Measurements from ENCODE around the gene UQCC2.

UQCC2 gene

DNA sequence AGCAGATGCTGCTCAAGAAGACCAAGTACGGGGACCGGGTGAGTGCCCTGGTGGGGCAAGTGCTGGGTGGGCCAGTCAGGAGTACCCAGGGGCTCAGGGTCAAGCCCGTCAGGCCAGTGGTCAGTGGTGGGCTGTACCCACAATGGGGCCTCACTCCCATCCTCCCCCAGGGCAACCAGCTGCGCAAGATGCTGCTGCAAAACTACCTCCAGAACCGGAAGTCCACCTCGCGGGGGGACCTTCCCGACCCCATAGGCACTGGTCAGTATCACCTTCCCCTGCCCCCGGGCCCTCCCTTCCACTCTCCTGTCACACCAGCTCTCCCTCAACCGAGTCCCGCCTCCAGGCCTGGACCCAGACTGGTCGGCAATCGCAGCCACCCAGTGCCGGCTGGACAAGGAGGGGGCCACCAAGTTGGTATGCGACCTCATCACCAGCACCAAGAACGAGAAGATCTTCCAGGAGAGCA, 27.0 kb downstream of the UQCC2 start:
- TF ChIP-seq, protein P1, sequence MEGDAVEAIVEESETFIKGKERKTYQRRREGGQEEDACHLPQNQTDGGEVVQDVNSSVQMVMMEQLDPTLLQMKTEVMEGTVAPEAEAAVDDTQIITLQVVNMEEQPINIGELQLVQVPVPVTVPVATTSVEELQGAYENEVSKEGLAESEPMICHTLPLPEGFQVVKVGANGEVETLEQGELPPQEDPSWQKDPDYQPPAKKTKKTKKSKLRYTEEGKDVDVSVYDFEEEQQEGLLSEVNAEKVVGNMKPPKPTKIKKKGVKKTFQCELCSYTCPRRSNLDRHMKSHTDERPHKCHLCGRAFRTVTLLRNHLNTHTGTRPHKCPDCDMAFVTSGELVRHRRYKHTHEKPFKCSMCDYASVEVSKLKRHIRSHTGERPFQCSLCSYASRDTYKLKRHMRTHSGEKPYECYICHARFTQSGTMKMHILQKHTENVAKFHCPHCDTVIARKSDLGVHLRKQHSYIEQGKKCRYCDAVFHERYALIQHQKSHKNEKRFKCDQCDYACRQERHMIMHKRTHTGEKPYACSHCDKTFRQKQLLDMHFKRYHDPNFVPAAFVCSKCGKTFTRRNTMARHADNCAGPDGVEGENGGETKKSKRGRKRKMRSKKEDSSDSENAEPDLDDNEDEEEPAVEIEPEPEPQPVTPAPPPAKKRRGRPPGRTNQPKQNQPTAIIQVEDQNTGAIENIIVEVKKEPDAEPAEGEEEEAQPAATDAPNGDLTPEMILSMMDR (IDR thresholded peaks at IDR 0.05; ENCODE audit: extremely low read depth, missing control alignments) = no peak
- DNase-seq (ENCODE audit: low spot score) = no peak

DNA sequence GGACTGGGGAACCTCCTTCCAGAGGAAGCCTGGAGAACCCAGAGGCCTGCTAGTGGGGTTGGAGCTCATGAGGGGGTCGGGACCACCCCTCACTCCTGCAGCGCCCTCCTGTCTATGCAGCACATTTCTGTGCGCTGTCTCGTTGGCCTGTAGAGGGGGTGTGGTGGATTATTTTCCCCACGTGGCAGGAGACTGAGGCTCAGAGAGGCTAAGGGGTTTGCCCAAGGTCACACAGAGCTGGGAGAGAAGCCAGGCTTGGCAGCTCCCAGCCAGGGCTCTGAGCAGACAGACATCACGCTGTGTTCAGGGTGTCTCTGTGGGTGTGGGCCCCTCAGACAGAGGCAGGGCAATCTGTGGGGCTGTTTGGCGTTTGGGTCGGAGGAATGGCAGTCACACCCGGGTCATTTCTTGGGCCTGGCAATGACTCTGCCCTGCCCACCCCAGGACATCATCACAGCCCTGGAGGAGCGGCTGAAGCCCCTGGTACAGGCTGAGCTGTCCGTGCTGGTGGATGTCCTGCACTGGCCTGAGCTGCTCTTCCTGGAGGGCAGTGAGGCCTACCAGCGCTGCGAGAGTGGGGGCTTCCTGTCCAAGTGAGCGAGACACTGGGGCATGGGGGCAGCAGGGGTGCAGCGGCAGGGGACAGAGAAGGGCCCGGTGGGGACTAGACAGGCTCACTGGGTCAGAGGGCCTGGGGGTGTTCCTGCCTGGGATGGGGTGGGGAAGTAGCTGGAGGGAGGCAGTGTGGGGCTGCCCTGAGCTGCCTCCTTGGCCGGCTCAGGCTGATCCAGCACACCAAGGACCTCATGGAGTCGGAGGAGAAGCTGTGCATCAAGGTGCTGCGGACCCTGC, 27.7 kb downstream of the UQCC2 start:
- no peak for DNase-seq (ENCODE audit: low spot score)
- TF ChIP-seq, protein P1 (IDR thresholded peaks at IDR 0.05; ENCODE audit: extremely low read depth, missing control alignments) = no peak

DNA sequence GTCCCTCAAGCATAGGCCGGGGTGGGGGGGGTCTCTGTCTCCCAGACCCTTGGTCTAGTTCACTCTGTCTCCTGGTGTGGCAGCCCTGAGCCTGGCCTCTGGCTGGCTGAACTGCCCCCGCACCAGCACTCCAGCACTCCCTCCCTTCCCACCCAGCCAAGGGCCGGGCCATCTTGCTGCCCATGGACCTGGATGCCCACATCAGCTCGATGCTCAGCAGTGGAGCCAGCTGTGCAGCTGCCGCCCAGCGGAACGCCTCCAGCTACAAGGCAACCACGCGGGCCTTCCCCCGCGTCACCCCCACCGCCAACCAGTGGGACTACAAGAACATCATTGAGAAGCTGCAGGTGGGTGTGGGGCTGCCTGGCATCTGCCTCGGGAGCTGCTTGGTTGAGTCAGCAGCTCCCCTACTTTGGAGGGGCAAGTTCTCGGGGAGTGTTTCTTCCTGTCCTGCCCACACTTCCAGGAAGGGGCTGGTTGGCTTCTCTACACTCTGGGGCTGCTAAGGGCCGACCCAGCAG, 28.4 kb downstream of the UQCC2 start:
- TF ChIP-seq, protein P1 (IDR thresholded peaks at IDR 0.05; ENCODE audit: extremely low read depth, missing control alignments) = no peak
- DNase-seq (ENCODE audit: low spot score) = no peak

DNA sequence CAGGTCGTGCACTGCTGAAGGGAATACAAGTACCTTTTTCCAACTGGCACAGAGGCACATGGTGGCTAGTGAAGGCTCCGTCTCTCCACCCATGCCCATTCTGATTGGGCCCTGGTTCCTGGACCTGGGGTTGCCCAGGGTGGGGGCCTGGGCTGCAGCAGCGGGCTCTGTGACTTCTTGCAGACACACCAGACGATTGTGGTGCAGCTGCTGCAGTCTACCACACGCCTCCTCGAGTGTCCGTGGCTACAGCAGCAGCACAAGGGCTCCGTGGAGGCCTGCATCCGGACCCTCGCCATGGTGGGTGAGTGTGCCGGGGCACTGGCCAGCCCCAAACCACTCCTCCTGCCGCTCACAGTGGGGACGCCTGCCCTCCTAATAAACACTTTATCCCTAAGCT, 29.2 kb downstream of the UQCC2 start:
- DNase-seq (ENCODE audit: low spot score) = no peak

DNA sequence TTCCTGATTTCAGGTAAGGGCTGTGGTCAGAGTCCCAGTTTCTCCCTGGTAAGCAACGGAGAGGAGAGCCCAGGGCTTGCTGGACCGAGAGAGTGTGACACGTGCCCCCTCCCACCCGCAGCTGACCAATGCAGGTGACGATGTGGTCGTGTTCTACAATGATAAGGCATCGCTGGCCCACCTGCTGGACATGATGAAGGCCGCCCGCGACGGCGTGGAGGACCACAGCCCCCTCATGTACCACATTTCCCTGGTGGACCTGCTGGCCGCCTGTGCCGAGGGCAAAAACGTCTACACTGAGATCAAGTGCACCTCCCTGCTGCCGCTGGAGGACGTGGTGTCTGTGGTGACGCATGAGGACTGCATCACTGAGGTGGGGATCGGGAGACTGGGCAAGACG, 31.7 kb downstream of the UQCC2 start:
- TF ChIP-seq, protein P1 (IDR thresholded peaks at IDR 0.05; ENCODE audit: extremely low read depth, missing control alignments) = no peak
- no peak for DNase-seq (ENCODE audit: low spot score)

More for the DNA sequence above, 29.2 kb downstream of the UQCC2 start:
- TF ChIP-seq, protein P1 (IDR thresholded peaks at IDR 0.05; ENCODE audit: extremely low read depth, missing control alignments) = no peak

DNA sequence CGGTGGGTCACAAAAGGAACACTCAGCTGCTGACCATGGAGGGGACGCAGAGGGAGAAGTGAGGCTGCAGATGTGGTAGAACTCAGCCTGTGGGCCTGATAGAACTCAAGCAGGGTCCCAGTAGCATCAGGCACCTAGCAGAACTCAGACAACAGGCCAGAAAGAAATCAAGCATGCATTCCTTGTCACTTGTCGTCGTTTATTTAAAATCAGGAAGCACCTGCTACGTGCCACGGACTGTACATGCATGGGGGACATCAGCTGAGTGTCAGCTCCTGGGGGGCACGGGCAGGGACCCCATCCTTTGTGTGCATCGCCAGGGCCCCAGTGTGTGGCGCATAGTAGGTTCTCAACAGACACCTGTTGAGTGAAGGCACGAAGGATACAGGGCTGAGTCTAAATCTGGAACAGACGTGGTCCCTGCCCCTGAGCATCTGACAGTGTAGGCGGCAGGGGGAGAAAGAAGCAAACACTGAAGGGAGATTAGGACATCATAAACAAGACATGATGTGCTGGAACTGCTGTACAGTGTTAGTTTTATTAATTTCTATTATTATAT, 32.5 kb downstream of the UQCC2 start:
- TF ChIP-seq, protein P1 (IDR thresholded peaks at IDR 0.05; ENCODE audit: extremely low read depth, missing control alignments) = no peak

More for the DNA sequence above, 32.5 kb downstream of the UQCC2 start:
- DNase-seq (ENCODE audit: low spot score) = no peak
